Measurements from ENCODE around the gene ERRFI1.
A peak's percentile ranks its signal among the peaks of the same experiment; 100 is the strongest.

Gene ERRFI1

DNA sequence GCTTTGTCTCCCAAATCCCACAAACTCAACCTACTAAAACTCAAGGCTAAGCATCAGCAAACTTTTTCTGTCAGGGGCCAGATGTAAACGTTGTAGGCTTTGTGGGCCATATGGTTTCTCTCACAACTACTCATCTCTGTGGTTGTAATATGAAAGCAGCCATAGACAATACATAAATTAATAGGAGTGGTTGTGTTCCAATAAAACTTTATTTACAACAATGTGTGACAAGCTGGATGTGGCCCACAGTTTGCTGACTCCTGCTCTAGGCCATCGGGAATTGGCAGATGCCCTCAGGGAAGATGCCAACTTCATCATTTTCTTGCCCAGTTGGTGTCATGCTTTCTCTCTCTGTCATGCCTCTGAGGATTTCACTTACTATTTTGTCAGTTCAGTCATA lies 17.5 kb upstream of the ERRFI1 start:
- no peak for DNase-seq

DNA sequence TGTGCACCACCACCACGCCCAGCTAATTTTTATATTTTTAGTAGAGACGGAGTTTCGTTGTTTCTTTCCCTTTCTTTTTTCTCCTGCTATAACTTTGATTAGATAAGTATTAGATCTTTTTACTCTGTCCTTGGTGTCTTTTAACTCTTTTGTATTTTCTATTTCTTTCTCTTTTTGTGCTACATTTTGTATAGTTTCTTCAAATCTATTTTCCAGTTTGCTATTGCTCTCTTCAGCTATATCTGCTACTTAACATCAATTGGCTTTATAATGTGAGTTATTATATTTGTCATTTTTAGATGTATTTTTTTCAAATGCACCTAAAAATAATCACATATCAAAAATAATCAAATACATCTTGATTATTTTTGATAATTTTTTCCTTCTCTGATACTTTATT lies 16.0 kb upstream of the ERRFI1 start:
- no peak for DNase-seq

DNA sequence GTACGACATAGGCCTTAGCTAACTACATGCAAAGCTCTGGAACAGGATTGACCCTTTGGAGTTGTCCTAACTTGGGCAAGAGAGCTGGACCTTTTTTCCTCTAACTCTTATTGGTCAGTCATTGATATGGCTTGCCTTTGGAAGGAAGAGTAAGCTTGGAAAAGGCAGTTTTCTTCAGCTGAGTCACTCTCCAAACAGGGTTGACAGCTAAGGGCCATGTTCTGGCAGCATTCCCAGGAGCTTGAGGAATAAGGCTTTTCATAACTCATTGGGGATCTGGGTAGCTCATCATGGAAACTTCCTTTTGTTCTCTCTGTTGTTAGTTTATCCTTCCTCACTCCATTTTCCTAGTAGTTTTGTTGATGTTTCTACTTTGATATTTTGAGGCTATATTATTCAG lies 14.5 kb upstream of the ERRFI1 start:
- peak; percentile 17 to 53 (median 34) for DNase-seq

DNA sequence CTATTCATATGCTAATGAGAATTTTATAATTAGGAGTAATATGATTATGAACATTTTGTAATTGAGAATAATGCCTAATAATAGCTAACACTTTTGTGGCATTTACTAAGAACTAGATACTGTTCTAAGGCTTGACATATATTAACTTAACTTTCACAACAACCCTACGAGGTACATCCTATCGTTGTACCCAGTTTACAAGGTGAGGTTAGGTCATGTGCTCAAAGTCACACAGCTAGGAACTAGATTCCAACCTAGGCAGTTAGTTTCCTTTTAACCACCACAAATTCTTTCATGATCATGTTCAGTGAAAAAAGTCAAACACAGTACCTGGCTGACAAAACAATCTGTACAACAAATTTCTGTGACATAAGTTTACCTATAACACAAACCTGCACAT lies 13.0 kb upstream of the ERRFI1 start:
- no peak for DNase-seq

DNA sequence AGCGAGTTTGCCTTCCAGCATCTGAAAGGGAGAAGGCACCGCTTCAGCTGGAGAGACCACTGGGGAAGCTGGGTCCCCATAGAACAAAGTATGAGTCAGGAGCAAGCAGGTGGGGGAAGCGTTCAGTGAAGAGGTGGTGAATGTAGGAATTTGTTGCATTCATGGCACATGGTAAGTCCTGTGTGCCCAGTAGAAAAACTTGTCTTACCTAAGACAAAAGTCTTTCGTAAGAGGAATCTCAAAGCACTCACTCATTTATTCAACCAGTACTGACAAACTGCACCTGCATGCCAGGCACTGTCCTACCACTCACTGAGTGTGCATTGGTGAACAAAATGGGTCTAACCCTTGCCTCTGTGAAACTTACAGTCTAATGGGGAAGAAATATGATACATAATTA lies 9.2 kb upstream of the ERRFI1 start:
- DNase-seq, result no peak

DNA sequence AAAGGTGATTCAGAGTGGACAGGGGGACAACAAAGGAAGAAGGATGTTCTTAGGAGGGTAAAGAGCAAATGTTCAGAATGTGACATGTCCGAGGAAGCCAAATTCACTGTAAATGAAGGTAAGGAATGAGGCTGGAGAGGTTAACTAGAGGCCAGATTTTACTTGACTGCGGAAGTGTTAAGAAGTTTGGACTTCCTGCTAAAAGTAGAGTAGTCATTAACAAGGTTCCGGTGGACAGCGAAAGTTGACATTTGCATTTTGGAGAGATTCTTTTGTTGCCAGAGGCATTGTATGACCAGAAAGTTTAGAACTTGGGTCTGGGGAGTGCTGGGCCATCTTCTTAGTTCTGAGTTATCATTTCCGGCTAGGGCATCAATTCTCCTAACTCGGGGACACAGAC lies 7.2 kb upstream of the ERRFI1 start:
- no peak for DNase-seq

DNA sequence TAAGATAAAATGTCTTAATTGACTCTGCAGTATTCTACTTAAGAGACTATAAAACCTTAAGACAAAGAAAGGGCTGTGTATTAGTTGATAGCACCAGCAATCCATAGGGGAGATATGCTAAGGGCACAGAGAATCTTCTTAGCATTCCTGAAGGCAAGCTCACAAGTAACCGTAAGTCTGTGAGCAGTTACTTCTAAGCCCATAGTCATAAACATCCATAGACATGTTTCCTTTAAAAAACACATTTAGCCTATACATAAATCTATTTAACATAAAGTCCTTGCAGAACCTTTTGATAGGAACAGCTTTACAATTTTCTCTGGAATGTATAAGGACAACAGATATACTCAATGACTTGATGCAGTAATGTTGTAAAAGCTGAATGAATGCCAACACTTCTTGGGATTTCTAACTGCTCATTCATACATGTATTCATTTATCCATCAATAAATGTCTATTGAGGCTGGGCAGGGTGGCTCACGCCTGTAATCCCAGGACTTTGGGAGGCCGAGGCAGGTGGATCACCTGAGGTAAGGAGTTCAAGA lies 6.3 kb upstream of the ERRFI1 start:
- DNase-seq, result no peak

DNA sequence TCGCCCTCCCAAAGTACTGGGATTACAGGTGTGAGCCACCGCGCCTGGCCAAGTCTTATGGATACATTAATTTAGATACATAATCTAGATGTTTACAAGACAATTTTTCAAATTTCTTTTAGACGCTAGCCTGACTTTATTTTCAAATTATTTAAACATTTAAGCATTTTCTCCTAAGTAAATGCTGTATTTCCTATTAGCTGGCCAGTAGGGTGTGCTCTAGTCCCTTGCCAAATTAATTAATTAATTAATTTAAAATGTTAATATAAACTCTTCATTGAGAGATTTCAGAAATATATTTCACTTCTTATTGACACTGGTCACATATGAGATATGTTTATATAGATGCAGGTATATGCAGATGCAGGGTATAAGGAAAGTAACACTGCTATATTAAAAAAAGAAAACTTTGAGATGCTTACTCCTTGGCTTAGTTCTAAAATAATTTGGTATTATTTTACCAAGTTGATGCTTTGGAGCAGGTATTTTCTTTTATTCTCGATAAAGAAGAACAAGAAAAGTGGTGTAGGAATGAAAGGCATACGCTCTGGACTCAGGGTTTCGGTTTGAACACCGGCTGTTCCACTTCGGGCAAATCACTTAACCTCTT lies 5.2 kb upstream of the ERRFI1 start:
- DNase-seq, result peak; percentile 12 to 80 (median 64)

DNA sequence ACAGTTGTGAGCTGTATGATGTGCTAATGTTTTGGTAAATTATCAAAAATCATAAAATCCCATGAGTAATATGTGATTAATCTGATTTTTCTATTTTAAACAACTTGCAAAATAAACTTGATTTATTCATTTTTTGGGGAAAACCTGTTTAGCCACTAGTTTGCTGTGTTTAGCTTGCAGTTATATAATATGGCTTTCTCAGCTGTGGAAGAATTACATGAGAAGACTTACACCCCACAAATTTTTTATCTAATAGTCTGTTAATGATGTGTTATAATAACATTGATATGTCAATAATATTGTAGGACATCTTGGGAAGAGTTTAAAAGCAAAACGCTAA lies 2.4 kb upstream of the ERRFI1 start:
- DNase-seq, result no peak

DNA sequence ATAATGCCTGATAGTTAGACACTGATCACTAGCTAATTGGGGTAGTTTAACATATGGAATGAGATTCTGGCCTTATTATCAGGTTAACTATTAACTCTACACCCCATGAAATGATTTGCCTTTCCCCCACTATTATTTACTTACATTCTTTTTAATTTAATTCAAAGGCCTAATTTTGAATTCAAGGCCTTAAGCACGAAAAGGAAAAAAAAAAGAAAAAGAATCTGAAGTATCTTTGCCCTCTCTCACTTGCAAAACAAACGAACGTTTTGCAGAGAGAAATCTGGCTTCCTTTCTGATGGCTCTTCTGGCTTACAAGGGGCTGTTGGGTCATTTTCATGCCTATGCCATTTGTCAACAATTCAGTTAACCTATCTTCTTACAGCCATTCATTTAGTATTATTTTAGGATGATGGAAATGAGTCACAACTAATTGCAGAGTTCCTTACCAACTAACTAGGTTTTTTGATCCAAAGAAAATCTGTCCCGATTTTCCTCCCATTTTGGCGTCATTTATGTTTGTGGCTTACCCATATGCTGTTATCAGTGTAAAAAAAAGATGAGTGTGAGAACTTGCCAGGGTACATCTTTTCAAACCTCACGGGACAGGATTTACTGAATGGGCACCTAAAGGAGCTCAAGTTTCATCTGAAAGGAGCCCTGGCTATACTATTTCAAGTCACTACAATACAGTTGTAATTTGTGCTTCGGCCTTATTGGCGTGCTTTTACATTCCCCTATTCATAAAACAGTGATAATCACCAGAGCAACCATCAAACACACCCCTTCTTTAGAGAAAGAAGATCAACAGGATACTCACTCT lies 1.9 kb upstream of the ERRFI1 start:
- DNase-seq, result no peak

DNA sequence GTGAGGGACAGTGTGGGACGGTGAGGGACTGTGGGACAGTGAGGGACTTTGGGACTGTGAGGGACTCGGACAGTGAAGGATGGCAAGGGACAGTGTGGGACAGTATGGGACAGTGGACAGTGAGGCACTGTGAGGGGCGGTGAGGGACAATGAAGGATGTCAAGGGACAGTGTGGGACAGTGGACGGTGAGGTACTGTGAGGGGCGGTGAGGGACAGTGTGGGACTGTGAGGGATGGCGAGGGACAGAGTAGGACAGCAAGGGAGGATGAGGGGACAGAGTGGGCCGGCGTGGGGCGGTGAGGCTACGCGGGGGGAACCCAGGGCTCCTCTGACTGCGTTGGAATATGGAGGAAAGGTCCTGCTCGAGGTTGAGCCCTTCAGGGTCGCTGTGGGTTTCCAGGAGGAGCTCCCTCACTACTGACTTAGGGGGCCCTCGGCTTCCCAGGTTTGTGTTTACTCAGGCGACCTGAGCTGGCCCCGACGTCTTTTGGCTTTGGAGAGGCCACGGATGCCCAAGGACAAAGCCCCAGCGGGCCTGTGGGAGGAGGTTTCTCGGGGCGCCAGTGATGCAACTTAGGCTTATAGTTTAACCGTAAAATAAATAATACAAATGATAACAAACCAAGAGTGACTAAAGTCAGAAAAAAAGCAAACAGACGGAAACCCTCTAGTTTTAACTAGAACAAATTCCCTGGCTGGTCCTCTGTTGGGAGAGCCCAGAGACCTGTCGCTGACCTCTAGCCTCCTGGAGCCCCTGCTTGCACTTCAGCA lies 1.1 kb upstream of the ERRFI1 start:
- no peak for DNase-seq

DNA sequence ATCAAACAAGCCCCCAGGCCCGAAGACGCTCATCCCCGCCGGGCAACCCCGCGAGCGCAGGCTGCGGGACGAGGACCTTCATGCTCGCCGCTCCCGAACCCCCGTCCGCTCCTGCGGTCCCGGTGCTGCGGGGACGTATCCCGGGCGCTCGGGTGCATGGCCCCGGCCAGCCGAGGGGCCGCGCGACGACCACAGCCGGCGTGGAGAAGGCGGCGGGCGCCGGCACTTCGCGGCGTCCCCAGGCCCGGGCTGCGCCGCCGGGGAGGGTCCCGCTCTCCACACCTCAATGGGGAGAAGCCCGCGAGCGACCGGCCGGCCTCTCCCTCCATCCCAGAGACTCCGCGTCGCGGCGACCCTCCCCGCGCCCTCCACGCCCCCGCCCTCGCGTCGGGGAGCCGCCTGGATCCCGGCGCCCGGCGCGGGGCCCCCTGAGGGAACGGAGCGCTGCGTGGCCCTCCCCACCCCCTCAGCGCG lies 401 bp downstream of the ERRFI1 start:
- DNase-seq, result peak in 2 of 4 experiments; percentile 24 to 33

DNA sequence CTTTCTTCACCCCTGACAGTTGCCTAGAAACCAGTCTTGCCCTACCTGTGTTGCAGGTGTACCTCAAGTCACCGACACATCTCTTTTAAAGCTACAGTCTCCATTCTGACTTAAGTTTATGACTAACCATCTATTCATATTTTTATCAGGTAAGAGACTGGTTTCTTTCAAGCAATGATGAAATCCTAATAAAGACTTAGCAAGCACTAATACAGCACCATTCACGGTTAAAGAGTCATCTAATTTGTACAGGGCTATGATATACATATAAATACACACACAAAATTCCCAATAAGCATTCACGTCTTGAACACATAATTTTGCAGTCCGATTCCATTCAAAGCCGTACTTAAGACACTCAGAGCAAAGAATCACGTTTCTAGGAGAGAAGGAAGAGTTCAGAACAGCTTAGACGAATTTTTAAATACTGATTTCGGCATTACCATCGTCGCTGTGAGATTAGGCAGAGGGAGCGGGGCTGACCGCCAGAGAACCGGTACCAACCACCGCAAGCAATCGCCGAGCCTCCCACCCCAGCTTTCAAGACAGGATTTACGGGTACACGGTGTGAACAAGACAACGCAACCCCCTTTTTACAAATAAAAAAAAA lies 943 bp downstream of the ERRFI1 start:
- peak in 1 of 4 experiments; percentile 5 for DNase-seq

DNA sequence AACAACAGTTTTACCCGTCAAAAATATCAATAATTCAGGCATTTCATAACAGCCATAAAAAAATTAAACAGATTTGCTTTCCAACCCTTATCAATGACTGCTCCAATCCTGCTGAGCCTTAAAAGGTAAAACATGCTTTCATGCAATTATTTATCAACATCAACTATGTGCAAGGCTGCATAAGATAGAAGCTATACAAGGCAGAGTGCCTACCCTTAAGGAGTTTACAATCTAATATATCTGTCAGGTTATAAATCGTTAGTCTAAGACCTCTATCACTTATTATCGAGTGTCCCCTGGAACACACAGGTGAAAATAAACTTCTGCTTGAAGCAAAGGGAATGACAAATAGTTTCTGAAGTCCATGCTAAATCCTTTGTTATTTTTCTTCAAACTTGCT lies 1.8 kb downstream of the ERRFI1 start:
- DNase-seq, result no peak

DNA sequence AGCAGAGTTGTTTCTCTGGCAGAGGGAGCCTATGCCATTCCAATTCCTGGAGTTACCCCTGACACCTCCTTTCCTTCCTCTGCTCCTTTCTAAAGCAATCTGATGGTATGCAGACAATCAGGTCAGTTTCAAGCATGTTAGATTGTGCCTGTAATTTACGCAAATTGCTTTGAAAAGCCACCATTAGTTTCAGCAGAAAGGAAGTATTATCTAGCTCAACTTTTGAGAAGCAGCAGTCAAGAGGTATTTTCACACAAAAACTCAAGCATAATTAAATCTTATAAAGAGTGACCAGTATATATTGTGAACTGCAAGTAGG lies 2.2 kb downstream of the ERRFI1 start:
- no peak for DNase-seq

DNA sequence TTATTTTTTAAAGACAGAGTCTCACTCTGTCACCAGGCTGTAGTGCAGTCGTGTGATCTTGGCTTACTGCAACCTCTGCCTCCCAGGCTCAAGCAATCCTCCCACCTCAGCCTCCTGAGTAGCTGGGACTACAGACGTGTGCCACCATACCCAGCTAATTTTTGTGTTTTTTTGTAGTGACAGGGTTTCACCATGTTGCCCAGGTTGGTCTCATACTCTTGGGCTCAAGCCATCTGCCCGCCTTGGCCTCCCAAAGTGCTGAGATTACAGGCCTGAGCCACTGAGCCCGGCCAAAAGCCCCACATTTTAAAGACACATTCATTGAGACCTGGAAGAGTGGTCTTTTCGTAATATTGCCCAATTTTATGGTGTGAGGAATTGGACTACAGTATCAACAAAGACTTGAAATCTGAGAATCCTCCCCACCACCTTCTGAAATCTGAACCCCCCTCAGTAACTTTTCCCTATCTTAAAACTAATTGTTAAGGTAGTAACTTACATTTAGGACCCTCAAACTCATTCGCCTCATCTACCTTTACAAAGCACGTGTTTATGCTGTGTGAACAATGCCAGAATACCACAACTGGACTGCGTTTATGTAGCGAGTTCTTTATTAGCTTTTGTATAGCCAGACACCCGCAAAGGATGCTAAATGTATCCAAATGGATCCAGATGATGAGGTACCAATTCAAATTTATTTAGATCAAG lies 2.7 kb downstream of the ERRFI1 start:
- no peak for DNase-seq

DNA sequence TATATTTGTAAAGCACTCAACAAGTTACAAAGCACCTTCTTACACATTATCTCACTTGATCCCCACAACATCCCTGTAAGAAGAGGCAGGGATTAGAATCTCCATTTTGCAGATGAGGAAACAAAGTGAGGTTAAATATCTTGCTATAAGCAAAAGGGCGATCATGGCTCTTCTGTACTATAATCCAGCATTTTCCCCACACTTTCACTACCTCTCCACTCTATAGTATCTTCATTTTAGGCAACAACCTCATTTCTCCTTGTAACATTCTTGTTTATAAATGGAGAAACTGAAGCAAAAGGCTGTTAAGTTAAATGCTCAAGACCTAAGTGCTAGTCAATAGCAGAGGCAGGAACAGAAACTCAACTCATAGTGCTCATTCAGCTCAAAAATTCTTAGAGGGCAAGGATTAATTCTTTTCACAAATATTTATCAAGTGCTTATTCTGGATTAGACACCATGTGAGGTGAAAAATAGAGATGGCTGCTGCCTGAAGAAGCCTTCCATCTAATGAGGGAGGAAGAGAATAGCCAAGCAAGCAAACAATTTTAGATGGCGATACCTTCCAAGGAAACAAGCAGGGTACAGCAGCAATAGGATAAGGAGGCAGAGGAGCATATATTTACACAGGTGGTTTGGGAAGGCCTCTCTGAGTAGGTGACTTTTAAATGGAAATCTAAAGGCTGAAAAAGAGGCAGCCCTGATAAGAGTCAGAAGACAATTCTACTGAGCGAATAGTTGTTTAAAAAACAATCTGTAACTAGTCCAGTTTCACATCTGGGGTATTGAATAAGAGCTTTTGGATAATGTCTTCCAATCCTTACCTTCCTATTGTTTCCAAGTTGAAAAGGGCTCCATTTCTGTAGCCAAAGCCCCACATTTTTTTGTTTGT lies 3.5 kb downstream of the ERRFI1 start:
- no peak for DNase-seq

DNA sequence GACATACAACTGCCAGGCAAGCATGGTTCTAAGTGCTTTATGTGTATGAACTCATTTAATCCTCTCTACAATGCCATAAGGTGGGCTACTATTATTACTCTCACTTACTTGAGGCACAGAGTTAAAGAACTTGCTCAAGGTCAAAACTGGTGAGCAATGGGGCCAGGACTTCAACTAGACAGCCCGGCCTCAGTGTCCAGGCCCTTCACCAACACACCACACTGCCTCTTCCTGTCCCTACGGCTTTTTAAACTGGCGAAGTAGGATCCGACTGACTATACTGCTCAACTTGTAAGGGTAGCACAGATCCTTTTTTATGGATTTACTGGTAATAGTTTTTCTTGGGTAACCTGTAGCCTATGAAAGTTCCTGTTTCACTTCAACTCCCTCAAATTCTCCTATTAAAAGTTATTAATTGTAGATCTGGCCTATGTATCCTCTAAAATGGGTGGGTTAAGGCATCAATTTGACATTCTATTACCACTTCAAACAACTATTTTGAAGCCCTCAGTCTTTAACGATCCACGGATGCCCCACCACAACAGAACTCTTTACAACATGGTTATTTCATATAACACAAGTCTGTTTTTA lies 4.3 kb downstream of the ERRFI1 start:
- no peak for DNase-seq

DNA sequence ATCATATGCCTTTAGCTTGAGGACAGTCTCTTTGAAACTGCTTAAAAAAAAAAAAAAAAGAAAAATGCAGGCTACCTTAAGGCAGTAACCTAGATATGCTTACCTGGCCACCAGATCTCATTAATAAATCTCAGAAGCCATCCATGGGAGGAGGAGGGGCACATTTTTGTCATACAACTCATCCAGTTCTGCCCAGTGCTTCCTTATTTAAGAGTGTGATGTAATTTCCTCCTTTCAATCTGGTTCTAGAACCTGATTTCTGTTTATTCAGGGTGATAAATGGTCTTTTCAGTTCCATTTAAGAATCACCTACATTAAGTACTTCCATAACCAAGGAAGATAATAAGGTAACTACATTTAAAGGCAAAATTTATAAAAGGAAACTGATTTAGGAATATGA lies 6.1 kb downstream of the ERRFI1 start:
- peak; percentile 32 to 68 (median 49) for DNase-seq

DNA sequence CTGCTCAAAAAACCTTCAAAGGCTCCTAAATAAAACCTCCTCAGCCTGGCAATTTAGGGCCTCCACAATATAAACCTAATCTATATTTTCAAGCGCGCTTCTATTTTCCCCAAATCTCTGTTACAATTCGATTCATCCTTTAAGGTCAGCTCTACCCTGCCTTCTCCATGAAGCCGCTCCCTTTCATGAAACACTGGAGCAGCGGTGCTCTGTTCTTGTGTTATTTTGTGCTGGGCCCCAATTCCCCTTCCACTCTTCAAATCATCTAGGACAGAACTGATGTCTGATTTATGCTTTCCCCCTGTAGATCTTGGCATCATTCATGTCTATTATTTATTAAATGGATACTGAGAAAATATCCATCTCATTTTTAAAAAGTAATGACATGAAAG lies 6.9 kb downstream of the ERRFI1 start:
- no peak for DNase-seq
